Ascending aorta (tissue), 2 donors: ENCODE results near the gene C17orf50. TPM values are rescaled to one million over a fixed set of nuclear protein-coding genes. Genes with fewer than 3 reads are reported as not detected.
A peak's percentile ranks its signal among the peaks of the same experiment; 100 is the strongest.

Experiments used
- DNase-seq, 2 donors: peaks; one replicate each; pipeline ENCODE4 v3.0.0-alpha.2; 2019; ENCODE audit warnings: low spot score in 2 of 2
- H3K27ac ChIP-seq, 2 donors: fragments of 200-600 bp; sonication (generic); one replicate each; pipeline ENCODE4 v1.5.1; 2016 to 2017; ENCODE audit warnings: mild to moderate bottlenecking in 1 of 2
- H3K27me3 ChIP-seq: fragments of 200-600 bp; sonication (generic); one replicate; pipeline ENCODE4 v1.5.1; 2017
- H3K36me3 ChIP-seq, 2 donors: fragments of 200-600 bp; sonication (generic); one replicate each; pipeline ENCODE4 v1.5.1; 2016
- H3K4me1 ChIP-seq, 2 donors: fragments of 200-600 bp; sonication (generic); one replicate each; pipeline ENCODE4 v1.5.1; 2016 to 2017; ENCODE audit warnings: mild to moderate bottlenecking in 1 of 2
- H3K4me3 ChIP-seq, 2 donors: fragments of 200-600 bp; sonication (generic); one replicate each; pipeline ENCODE4 v1.5.1; 2016 to 2017; ENCODE audit warnings: mild to moderate bottlenecking in 1 of 2
- H3K9me3 ChIP-seq, 2 donors: fragments of 200-600 bp; sonication (generic); one replicate each; pipeline ENCODE4 v1.5.1; 2016
- intact Hi-C: fragments of 100-400 bp; cut with DNase I; formaldehyde crosslinking; loops from one replicate; pipeline ENCODE4 v1.15.1; 2023
- total RNA-seq: library from RNA; depleted of rRNA; stranded (reverse); fragments of >200 nt; gene quantifications from one replicate; pipeline ENCODE4 v1.1.0, GENCODE V29; 2016
- TF ChIP-seq, protein P1 (sequence below), 3 experiments: fragments of 200-600 bp in 2 of 3; fragments of 450-650 bp in 1 of 3; sonication (generic) in 2 of 3; IDR thresholded peaks; one replicate each; pipeline ENCODE4 v1.5.1; 2016 to 2019; ENCODE audit warnings: antibody characterized with exemption in 3 of 3, mild to moderate bottlenecking in 1 of 3, moderate library complexity in 1 of 3

Gene C17orf50
- total RNA-seq, 1 donor from 2014 or later: not detected

DNA sequence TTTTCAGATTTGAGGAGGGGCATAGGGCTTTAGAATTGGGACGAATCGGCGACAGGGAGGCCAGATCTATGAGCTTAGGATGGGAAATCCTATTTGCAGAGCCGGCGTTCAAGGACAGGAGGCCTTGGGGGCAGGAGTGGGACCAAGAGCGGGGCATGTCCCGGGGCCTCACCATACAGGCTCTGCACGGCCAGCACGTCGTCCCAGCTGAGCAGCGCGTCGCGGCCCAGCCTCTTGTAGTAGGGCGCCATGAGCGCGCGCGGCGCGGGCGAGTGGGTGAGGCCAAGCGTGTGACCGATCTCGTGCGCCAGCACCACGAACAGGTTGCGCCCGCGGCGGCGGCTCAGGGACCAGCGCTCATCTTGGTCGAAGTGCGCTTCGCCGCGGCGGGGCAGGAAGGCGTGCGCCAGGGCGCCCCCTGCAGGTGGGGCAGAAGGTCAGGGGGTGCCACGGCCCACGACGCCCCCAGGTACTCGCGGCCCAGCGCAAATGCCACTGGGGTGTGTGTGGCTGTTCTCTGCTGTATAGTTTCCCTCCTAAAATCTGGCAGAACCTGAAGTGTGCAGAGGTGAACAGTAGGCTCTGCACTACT, 9.3 kb downstream of the C17orf50 start:
- intact Hi-C loops: no loop called here
- H3K27me3 ChIP-seq: no peaks in the 10 kb centered on the region
- H3K27ac ChIP-seq: no peak overlapping the region
- TF ChIP-seq, protein P1, sequence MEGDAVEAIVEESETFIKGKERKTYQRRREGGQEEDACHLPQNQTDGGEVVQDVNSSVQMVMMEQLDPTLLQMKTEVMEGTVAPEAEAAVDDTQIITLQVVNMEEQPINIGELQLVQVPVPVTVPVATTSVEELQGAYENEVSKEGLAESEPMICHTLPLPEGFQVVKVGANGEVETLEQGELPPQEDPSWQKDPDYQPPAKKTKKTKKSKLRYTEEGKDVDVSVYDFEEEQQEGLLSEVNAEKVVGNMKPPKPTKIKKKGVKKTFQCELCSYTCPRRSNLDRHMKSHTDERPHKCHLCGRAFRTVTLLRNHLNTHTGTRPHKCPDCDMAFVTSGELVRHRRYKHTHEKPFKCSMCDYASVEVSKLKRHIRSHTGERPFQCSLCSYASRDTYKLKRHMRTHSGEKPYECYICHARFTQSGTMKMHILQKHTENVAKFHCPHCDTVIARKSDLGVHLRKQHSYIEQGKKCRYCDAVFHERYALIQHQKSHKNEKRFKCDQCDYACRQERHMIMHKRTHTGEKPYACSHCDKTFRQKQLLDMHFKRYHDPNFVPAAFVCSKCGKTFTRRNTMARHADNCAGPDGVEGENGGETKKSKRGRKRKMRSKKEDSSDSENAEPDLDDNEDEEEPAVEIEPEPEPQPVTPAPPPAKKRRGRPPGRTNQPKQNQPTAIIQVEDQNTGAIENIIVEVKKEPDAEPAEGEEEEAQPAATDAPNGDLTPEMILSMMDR (IDR thresholded peaks at IDR 0.05): no peak
- H3K9me3 ChIP-seq: no peaks in the 10 kb centered on the region
- peaks cover 3 to 16% of the 10 kb centered on the region in 2 donors for H3K4me1 ChIP-seq
- no peak for DNase-seq
- H3K4me3 ChIP-seq: no peak overlapping the region
- H3K36me3 ChIP-seq: no peaks in the 10 kb centered on the region

DNA sequence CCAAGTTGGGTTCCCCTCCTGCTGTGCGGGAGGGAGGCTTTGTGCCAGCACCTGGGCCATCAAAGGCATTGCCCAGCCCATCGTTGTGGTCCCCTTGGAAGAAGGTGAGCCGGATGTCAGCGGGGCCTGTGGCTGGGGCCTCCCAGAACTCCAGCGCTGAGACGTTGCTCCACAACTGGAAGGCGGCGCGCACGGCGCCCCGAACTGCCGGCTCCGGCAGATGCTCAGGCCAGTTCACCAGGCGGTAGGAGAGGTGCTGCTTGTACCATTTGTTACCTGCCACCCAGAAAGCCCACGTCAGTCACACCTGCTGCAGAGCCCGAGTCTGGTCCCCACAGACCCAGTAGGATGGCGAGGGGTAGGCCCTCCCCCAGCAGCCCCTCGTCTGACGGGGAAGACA, 12.4 kb downstream of the C17orf50 start:
- peaks cover 5 to 24% of the 10 kb centered on the region in 2 donors for H3K4me1 ChIP-seq

DNA sequence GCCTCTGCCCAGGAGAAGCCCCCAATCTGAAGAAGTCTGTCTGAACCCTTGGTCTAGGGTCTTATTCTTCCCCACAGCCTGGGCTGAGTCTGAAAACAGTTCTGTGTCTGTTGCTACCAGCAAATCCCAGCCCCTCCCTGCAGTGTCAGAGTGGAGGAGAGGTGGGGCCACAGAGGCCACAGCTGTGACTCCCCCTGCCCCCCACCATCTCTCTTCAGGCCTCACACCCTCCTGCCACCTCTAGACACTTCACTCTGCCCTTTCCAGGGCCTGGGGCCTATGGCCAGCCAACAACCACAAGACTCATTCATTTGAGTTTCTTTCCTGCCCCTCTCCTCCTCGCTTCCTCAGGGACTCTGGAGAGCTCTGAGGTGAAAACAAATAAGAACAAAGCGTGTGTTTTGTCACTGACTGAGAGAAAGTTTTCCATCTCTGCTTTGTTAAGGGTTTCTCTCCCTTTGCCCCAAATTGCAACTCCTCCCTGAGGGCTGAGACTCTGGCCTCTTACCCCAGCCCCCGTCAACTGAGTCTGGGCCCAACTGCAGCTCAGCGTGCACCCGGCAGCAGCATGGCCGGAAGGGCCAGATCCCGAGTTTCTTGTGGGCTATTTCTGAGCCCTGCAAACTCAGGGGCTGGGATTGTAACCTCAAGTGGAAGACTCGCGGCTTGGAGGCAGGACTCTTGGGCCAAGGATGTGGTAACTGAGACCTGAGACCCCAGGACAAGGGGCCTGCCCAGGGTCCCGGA, 13.2 kb downstream of the C17orf50 start:
- no peaks in the 10 kb centered on the region for H3K36me3 ChIP-seq
- intact Hi-C loops: no loop called here
- H3K9me3 ChIP-seq: no peaks in the 10 kb centered on the region
- peaks cover 5 to 24% of the 10 kb centered on the region in 2 donors for H3K4me1 ChIP-seq
- no peaks in the 10 kb centered on the region for H3K27me3 ChIP-seq
- H3K4me3 ChIP-seq: no peak overlapping the region
- no peak for DNase-seq
- TF ChIP-seq, protein P1 (IDR thresholded peaks at IDR 0.05): no peak
- peak overlapping the region; percentile 75 to 91 for H3K27ac ChIP-seq

More for the DNA sequence above, 12.4 kb downstream of the C17orf50 start:
- intact Hi-C loops: no loop called here
- H3K27me3 ChIP-seq: no peaks in the 10 kb centered on the region
- peak overlapping the region; percentile 75 to 91 for H3K27ac ChIP-seq
- no peak overlapping the region for H3K4me3 ChIP-seq
- H3K36me3 ChIP-seq: no peaks in the 10 kb centered on the region
- TF ChIP-seq, protein P1 (IDR thresholded peaks at IDR 0.05): no peak
- DNase-seq: no peak
- no peaks in the 10 kb centered on the region for H3K9me3 ChIP-seq

DNA sequence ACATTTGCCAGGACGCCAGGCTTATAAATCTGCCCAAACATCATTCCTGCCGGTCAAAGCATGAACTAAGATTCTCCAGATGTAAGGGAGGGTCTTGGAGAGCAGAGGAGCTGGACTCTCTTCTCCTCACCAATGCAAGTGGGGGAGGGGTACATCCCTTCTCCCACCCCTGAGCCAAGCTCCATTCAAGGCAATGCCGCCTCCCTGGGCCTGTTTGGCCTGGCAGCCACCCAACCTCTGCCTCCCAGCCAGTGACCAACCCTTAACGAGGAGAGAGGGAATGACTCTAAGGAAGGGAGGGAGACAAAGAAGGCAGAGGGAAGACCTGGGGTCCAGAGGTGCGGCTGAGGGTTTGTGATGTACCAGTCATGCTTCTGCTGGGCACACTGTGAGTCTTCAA, 13.8 kb downstream of the C17orf50 start:
- Histone ChIP-seq H3K27ac (peak overlapping the region; percentile 75 to 91), H3K27me3 (no peaks in the 10 kb centered on the region), H3K9me3 (no peaks in the 10 kb centered on the region), H3K4me1 (peaks cover 5 to 24% of the 10 kb centered on the region in 2 donors), H3K36me3 (no peaks in the 10 kb centered on the region), H3K4me3 (peak overlapping the region; percentile 35 to 54)
- TF ChIP-seq, protein P1 (IDR thresholded peaks at IDR 0.05): no peak
- DNase-seq: peak; percentile 31 to 87
- intact Hi-C loops: no loop called here

DNA sequence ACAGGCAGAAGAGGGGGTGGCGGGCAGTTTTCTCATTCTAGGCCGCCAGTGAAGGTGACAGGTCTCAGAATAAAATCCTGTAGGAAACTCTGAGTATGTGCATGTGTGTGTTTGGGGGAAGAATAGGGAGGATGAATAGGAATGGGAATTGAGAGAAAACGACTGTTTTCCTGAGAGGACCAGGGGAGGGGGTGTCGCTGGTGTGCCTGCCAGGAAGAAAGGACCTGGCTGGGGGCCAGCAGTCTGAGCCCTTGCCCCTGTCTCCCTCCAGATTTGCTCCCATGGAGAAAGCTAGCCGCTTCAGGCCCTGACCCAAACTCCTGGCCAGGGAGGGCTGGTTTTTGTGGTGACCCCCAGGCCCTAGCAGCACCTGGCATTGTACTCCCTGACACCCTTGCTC, 14.4 kb downstream of the C17orf50 start:
- Histone ChIP-seq H3K4me1 (peaks cover 5 to 24% of the 10 kb centered on the region in 2 donors), H3K36me3 (no peaks in the 10 kb centered on the region), H3K9me3 (no peaks in the 10 kb centered on the region), H3K27me3 (no peaks in the 10 kb centered on the region), H3K4me3 (peak overlapping the region; percentile 35 to 54), H3K27ac (peak overlapping the region; percentile 75 to 91)
- TF ChIP-seq, protein P1 (IDR thresholded peaks at IDR 0.05): no peak
- intact Hi-C loops: no loop called here
- DNase-seq: no peak
